Vagina (tissue), 2 donors: ENCODE results near the gene DLL1.

Source experiments
- CTCF ChIP-seq, 3 experiments: fragments of 450-650 bp in 2 of 3; fragments of 200-600 bp in 1 of 3; sonication (generic) in 1 of 3; IDR thresholded peaks; one replicate each; pipeline ENCODE4 v1.5.1; 2017 to 2019; ENCODE audit warnings: antibody characterized with exemption in 3 of 3, mild to moderate bottlenecking in 2 of 3, moderate library complexity in 2 of 3
- POLR2A ChIP-seq, 2 donors: fragments of 450-650 bp; IDR thresholded peaks; one replicate each; pipeline ENCODE4 v1.6.1; 2017; ENCODE audit warnings: antibody characterized with exemption in 2 of 2, mild to moderate bottlenecking in 2 of 2, moderate library complexity in 2 of 2
- POLR2AphosphoS5 ChIP-seq, 2 donors: sonication (generic); formaldehyde crosslinking; IDR thresholded peaks; one replicate each; pipeline ENCODE4 v1.9.0; 2017; ENCODE audit warnings: antibody characterized with exemption in 2 of 2, mild to moderate bottlenecking in 2 of 2, low read depth in 1 of 2; ENCODE audit not compliant: insufficient read depth in 1 of 2

DNA sequence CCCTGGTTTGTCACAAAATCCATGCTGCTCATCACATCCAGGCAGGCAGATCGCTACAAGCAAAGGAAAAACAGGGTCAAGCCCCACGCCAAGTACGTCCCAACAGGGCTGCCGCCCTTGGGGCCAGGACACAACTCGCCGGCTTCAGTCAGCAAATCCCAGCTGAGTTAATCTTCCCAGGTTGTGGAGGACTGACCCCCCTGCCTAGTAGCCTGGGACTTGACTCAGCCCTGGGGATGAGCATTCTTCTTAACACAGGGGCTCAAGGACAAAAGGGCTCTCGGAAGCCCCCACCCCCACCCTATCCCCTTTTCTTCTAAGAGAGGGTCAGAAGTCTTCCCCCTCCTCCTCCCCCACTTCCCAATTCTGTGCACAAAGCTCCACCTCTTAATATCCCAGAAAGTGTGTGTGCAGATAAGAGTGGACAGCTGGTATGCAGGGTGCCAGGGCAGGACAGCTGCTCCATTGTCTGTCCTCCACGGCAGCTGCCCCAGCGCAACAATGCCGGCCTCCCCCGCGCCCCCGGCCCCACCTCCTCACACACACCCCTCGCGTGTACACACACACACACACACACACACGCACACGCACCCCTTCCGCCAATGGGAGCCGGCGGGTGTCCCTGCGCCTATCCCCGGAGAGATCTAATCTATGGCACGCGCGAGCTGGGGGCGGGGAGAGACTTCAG is 4.5 kb downstream of the DLL1 start:
- no peak for TF ChIP-seq CTCF (IDR thresholded peaks at IDR 0.05)
- TF ChIP-seq POLR2A (IDR thresholded peaks at IDR 0.05), result no peak
- TF ChIP-seq POLR2AphosphoS5 (IDR thresholded peaks at IDR 0.05; ENCODE audit: insufficient read depth in 1 of 2, low read depth in 1 of 2), result no peak
